Keratinocyte (primary cell): ENCODE data around the gene LSAMP.

Experiments used
- EZH2 ChIP-seq: IDR thresholded peaks from one replicate; pipeline ENCODE4 v1.6.1; 2012; ENCODE audit warnings: inconsistent platforms, mild to moderate bottlenecking, low read length, moderate library complexity
- TF ChIP-seq, protein P1 (sequence below), 3 experiments: IDR thresholded peaks in 1 of 3; conservative IDR thresholded peaks in 1 of 3; optimal IDR thresholded peaks in 1 of 3; 2 replicates in 2 of 3; 3 replicates in 1 of 3; pipeline versions ENCODE3 to v1.5.1; 2011; ENCODE audit warnings: low read length in 3 of 3, mild to moderate bottlenecking in 3 of 3, moderate library complexity in 2 of 3, control low read depth in 1 of 3, inconsistent platforms in 1 of 3; ENCODE audit not compliant: insufficient read depth in 2 of 3; ENCODE audit errors: extremely low read depth in 1 of 3

- no peak for TF ChIP-seq EZH2
- TF ChIP-seq, protein P1, sequence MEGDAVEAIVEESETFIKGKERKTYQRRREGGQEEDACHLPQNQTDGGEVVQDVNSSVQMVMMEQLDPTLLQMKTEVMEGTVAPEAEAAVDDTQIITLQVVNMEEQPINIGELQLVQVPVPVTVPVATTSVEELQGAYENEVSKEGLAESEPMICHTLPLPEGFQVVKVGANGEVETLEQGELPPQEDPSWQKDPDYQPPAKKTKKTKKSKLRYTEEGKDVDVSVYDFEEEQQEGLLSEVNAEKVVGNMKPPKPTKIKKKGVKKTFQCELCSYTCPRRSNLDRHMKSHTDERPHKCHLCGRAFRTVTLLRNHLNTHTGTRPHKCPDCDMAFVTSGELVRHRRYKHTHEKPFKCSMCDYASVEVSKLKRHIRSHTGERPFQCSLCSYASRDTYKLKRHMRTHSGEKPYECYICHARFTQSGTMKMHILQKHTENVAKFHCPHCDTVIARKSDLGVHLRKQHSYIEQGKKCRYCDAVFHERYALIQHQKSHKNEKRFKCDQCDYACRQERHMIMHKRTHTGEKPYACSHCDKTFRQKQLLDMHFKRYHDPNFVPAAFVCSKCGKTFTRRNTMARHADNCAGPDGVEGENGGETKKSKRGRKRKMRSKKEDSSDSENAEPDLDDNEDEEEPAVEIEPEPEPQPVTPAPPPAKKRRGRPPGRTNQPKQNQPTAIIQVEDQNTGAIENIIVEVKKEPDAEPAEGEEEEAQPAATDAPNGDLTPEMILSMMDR (optimal IDR thresholded peaks at IDR 0.05 in 1 of 3, IDR thresholded peaks at IDR 0.05 in 1 of 3, conservative IDR thresholded peaks at IDR 0.05 in 1 of 3; ENCODE audit: extremely low read depth in 1 of 3, insufficient read depth in 2 of 3, low read length in 3 of 3), result no peak
Observed at GRCh38 chr3:115851571-115851970, 593.7 kb downstream of the LSAMP start.
